Breast epithelium (tissue), 4 donors: ENCODE measurements around the gene OASL. TPM values are rescaled to one million over a fixed set of nuclear protein-coding genes. Genes with fewer than 3 reads are reported as not detected.

Experiments used
- DNase-seq, 2 donors: peaks; one replicate each; pipeline ENCODE4 v3.0.0-alpha.2; 2019; ENCODE audit warnings: low spot score in 2 of 2
- H3K27ac ChIP-seq, 2 donors: fragments of 200-600 bp; sonication (generic) in 1 of 2; one replicate each; pipeline ENCODE4 v1.5.1; 2016 to 2019; ENCODE audit warnings: mild to moderate bottlenecking in 1 of 2
- H3K27me3 ChIP-seq, 2 donors: fragments of 200-600 bp; sonication (generic) in 1 of 2; one replicate each; pipeline versions ENCODE4 v1.5.1 to v1.6.0; 2017 to 2019; ENCODE audit warnings: control low read depth in 1 of 2, mild to moderate bottlenecking in 1 of 2
- H3K36me3 ChIP-seq: fragments of 200-600 bp; one replicate; pipeline ENCODE4 v1.5.1; 2019
- H3K4me1 ChIP-seq, 2 donors: fragments of 200-600 bp; sonication (generic); one replicate each; pipeline ENCODE4 v1.5.1; 2016 to 2019; ENCODE audit warnings: control low read depth in 1 of 2
- H3K4me3 ChIP-seq, 3 donors: fragments of 200-600 bp; sonication (generic); 1 replicate in 2 of 3; 2 replicates in 1 of 3; pipeline ENCODE4 v1.5.1; 2016 to 2019; ENCODE audit warnings: mild to moderate bottlenecking in 3 of 3, moderate library complexity in 2 of 3
- H3K9me3 ChIP-seq, 2 donors: fragments of 200-600 bp; sonication (generic) in 1 of 2; one replicate each; pipeline ENCODE4 v1.5.1; 2016 to 2019; ENCODE audit warnings: control low read depth in 1 of 2
- POLR2A ChIP-seq: fragments of 450-650 bp; IDR thresholded peaks from one replicate; pipeline ENCODE4 v1.6.1; 2016; ENCODE audit warnings: antibody characterized with exemption, mild to moderate bottlenecking, moderate library complexity
- POLR2AphosphoS5 ChIP-seq, 3 donors: sonication (generic); formaldehyde crosslinking; IDR thresholded peaks; one replicate each; pipeline ENCODE4 v1.6.1; 2017; ENCODE audit warnings: antibody characterized with exemption in 3 of 3
- intact Hi-C: fragments of 100-400 bp; cut with DNase I; formaldehyde crosslinking; loops from one replicate; pipeline ENCODE4 v1.15.1; 2023; ENCODE audit warnings: low total_unique reads
- total RNA-seq, 3 donors: library from RNA; depleted of rRNA; stranded (reverse); fragments of >200 nt; gene quantifications; one replicate each; pipeline ENCODE4 v1.1.0, GENCODE V29; 2016
- TF ChIP-seq, protein P1 (sequence below), 3 donors: fragments of 450-650 bp; IDR thresholded peaks; one replicate each; pipeline ENCODE4 v1.5.1; 2016 to 2017; ENCODE audit warnings: antibody characterized with exemption in 3 of 3, mild to moderate bottlenecking in 3 of 3, moderate library complexity in 3 of 3

The OASL gene
- total RNA-seq, 3 donors from 2014 or later = 0.32 to 1.3 (median 1.0) TPM

- intact Hi-C loops = no loop called here
- H3K4me3 ChIP-seq = no peak overlapping the region
- DNase-seq = no peak
- TF ChIP-seq, protein P1, sequence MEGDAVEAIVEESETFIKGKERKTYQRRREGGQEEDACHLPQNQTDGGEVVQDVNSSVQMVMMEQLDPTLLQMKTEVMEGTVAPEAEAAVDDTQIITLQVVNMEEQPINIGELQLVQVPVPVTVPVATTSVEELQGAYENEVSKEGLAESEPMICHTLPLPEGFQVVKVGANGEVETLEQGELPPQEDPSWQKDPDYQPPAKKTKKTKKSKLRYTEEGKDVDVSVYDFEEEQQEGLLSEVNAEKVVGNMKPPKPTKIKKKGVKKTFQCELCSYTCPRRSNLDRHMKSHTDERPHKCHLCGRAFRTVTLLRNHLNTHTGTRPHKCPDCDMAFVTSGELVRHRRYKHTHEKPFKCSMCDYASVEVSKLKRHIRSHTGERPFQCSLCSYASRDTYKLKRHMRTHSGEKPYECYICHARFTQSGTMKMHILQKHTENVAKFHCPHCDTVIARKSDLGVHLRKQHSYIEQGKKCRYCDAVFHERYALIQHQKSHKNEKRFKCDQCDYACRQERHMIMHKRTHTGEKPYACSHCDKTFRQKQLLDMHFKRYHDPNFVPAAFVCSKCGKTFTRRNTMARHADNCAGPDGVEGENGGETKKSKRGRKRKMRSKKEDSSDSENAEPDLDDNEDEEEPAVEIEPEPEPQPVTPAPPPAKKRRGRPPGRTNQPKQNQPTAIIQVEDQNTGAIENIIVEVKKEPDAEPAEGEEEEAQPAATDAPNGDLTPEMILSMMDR (IDR thresholded peaks at IDR 0.05) = no peak
- TF ChIP-seq POLR2A (no peak), POLR2AphosphoS5 (IDR thresholded peaks at IDR 0.05) (no peak)
- H3K9me3 ChIP-seq = no peaks in the 10 kb centered on the region
- no peaks in the 10 kb centered on the region for H3K36me3 ChIP-seq
- no peak overlapping the region for H3K27ac ChIP-seq
- no peaks in the 10 kb centered on the region for H3K27me3 ChIP-seq
- no peaks in the 10 kb centered on the region for H3K4me1 ChIP-seq
Measured at GRCh38 chr12:121025442-121026226, 13.4 kb downstream of the OASL start.

DNA sequence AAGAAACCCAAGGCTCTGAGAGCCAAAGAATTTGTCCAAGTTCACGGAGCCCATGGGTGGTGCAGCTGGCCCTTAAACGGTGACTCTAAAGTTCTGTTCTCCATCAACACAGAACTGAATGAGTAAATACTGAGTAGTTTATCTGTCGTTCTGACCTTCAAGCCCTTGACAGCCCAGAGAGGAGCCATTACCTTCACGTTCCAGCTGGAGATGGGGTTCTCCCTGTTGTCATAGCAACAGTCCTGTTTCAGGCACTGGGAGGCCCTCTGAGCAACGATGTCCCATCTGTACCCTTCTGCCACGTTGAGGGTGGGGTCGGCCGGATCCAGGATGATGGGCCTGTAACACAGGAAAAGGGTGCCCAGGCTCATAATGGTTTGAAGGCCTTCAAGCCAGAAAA lies 15.2 kb downstream of the OASL start:
- TF ChIP-seq POLR2A (no peak), POLR2AphosphoS5 (IDR thresholded peaks at IDR 0.05) (no peak)
- TF ChIP-seq, protein P1 (IDR thresholded peaks at IDR 0.05) = no peak
- H3K27me3 ChIP-seq = no peaks in the 10 kb centered on the region
- no peak overlapping the region for H3K4me3 ChIP-seq
- H3K4me1 ChIP-seq = no peaks in the 10 kb centered on the region
- H3K36me3 ChIP-seq = no peaks in the 10 kb centered on the region
- H3K27ac ChIP-seq = no peak overlapping the region
- intact Hi-C loops = no loop called here
- H3K9me3 ChIP-seq = no peaks in the 10 kb centered on the region
- DNase-seq = no peak

DNA sequence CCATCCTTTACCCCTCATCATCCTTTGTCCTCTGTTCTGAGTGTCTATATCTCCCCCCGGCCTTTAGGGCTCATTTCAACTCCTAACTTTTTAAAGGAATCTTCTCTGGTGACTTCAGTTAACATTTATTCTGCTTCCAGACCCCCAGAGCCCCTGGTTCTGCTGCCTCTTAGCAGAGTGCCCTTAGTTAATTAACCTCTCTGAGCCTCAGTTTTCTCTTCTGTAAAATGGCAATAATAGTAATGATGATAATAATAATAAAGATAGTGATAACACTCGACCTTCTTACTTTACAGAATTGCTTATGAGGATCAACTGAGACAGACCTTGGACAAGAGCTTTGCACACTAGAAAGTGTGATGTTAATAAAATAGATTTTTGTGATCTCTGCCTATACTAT lies 16.3 kb downstream of the OASL start:
- TF ChIP-seq, protein P1 (IDR thresholded peaks at IDR 0.05) = no peak
- no peak for TF ChIP-seq POLR2AphosphoS5 (IDR thresholded peaks at IDR 0.05)
- no peak for TF ChIP-seq POLR2A
- no peak overlapping the region for H3K27ac ChIP-seq
- intact Hi-C loops = no loop called here
- H3K4me3 ChIP-seq = no peak overlapping the region
- no peaks in the 10 kb centered on the region for H3K4me1 ChIP-seq
- DNase-seq = no peak
- H3K27me3 ChIP-seq = no peaks in the 10 kb centered on the region
- no peaks in the 10 kb centered on the region for H3K36me3 ChIP-seq
- no peaks in the 10 kb centered on the region for H3K9me3 ChIP-seq

- Histone ChIP-seq H3K4me3 (no peak overlapping the region), H3K4me1 (no peaks in the 10 kb centered on the region), H3K9me3 (no peaks in the 10 kb centered on the region), H3K36me3 (no peaks in the 10 kb centered on the region), H3K27ac (no peak overlapping the region), H3K27me3 (no peaks in the 10 kb centered on the region)
- intact Hi-C loops = no loop called here
- no peak for DNase-seq
- TF ChIP-seq POLR2AphosphoS5 (IDR thresholded peaks at IDR 0.05) = no peak
- TF ChIP-seq POLR2A = no peak
Measured at GRCh38 chr12:121021754-121022153, 17.3 kb downstream of the OASL start.

GRCh38 chr12:121018860-121019617 lies 20.0 kb downstream of the OASL start:
- intact Hi-C loops = no loop called here
- Histone ChIP-seq H3K27me3 (no peaks in the 10 kb centered on the region), H3K9me3 (no peaks in the 10 kb centered on the region), H3K4me3 (no peak overlapping the region), H3K27ac (no peak overlapping the region), H3K36me3 (no peaks in the 10 kb centered on the region), H3K4me1 (peaks cover 0 to 7% of the 10 kb centered on the region in 2 donors)
- no peak for DNase-seq
- TF ChIP-seq POLR2A = no peak
- TF ChIP-seq, protein P1 (IDR thresholded peaks at IDR 0.05) = no peak
- no peak for TF ChIP-seq POLR2AphosphoS5 (IDR thresholded peaks at IDR 0.05)
